NT2/D1 (cell line): ENCODE data around the gene RPL12.

Source experiments
- SUZ12 ChIP-seq: IDR thresholded peaks from 2 replicates; pipeline ENCODE4 v1.6.1; 2011; ENCODE audit not compliant: insufficient read length, insufficient read depth; ENCODE audit errors: extremely low read depth
- YY1 ChIP-seq: IDR thresholded peaks from 2 replicates; pipeline ENCODE4 v1.6.1; 2011; ENCODE audit not compliant: insufficient read length, insufficient read depth
- ZNF274 ChIP-seq: IDR thresholded peaks from 2 replicates; pipeline ENCODE4 v1.6.1; 2011; ENCODE audit warnings: mild to moderate bottlenecking, low read depth, low read length

DNA sequence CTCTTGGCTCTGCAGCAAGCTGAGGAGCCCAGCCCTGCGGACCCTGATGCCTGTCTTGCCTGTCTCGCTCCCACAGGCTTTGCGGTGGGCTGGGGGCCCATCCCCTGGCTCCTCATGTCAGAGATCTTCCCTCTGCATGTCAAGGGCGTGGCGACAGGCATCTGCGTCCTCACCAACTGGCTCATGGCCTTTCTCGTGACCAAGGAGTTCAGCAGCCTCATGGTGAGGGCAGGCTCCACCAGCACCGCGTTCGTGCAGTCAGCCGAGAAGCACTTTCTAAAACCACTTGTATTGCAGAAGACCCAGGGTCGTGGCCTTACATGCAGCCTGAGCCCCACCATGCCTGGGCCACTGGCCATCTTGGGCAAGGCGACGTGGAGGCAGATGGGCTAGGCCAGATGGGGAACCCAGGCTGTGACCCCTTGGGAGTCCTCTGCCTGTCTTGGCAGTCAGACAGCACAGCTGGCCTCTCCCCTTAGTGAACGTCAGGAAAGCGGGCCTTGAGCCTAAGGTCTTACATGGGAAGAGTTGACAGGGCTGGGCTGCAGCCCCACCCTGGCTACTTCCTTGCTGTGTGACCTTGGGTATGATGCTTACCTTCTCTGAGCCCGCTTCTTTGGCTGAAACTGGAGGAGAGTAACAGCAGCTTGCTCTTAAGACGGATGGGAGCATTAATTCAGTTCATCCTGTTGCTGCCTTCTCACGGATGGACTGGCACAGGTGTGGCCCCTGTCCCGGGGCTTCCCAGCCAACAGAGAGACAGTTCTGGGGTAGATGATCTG is 45.7 kb downstream of the RPL12 start:
- TF ChIP-seq ZNF274 (no peak), SUZ12 (no peak), YY1 (no peak)
